COLO668 (cell line): ENCODE results near the gene LIPC.

Experiments
- DNase-seq: peaks from one replicate; lab custom pipeline; 2025; ENCODE audit not compliant: unreplicated experiment; lab: John Stamatoyannopoulos, UW

LIPC gene

DNA sequence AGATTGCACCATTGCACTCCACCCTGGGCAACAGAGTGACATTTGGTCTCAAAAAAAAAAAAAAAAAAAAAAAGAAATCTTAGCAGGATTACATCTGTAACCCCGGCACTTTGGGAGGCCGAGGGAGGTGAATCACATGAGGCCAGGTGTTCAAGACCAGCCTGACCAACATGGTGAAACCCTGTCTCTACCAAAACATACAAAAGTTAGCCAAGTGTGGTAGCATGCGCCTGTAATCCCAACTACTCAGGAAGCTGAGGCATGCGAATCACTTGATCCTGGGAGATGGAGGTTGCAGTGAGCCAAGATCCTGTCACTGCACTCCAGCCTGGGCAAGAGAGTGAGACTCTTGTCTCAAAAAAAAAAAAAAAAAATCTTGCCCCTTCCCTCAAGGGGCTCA, 40.4 kb downstream of the LIPC start:
- DNase-seq, result no peak

DNA sequence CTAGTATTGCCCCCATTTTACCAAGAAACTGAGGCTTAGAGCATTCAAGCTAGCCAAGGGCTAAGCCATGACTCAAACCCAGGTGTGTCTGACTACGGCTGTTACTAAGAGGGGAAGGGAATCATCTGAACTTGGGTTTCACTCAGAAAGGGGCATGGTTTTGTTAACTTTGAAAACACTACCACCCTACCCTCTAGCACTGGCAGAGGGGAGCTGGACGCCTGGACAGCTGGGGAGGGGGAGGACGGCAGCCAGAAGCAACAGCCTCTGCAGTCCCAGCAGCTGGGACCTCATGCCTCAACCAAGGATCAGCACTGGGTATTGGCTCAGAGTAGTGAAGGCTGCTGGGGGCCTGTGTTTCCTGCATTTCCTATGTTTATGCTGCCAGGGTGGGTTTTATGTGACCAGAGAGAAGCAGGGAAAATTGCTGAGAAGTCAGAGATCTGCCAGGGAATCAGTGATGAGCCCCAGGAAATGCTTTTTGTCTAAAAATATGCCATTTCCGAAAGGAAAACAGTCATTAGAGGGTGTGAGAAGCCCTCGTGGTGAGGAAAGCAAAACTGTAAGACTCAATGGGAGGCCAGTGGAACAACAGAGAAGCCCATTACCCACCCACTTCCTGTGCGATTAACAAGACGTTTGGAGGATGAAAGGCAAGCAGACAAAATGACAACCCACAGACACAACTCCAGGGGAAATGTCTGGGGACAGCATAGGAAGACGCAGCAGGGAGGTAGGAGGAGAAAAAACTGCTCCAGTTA, 41.2 kb downstream of the LIPC start:
- DNase-seq, result no peak

DNA sequence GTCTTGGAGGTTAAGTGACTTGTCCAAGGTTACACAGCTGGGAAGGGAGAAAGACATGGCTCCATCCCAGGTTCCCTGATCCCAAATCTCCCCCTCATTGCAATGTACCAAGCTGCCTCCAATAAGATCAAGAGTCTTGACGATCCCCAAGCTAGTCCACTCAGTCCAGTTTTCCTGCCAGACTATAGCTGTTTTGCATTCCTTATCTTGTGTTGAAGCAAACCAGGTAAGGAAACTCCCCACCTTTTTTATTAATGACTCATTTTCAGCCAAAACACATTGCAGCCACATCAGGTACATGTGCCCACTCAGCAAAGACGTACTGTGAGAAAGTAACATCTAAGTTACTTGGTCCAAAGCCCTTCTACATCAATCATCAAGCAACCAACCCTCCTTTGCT, 41.9 kb downstream of the LIPC start:
- no peak for DNase-seq

DNA sequence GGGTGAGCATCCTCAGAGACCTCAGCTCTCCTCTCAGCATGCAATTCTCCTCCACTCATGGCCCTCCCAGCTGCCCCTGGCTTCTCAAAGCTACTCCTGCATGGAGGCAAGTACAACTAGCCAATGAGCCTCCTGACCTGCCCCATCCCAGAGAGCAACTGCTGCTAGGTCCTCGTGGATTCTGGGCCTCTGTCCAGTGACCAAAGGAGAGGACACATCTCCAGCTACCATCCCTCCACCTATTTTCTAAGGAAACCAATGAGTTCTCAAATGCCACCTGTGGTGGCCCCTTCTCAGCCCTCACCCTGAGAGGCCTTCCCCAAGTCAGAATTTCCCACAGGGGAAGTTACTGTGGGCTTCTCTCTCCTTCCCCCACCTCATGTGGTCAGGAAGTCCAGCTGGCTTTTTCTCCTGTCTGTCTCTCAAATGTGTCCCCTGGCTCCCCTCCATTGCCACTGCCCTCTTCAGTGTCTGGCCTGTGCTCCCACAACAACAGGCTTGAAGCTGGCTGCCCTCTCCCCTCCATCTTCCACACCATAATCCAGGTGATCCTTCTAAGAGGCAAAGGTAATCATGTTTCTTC, 43.0 kb downstream of the LIPC start:
- no peak for DNase-seq

DNA sequence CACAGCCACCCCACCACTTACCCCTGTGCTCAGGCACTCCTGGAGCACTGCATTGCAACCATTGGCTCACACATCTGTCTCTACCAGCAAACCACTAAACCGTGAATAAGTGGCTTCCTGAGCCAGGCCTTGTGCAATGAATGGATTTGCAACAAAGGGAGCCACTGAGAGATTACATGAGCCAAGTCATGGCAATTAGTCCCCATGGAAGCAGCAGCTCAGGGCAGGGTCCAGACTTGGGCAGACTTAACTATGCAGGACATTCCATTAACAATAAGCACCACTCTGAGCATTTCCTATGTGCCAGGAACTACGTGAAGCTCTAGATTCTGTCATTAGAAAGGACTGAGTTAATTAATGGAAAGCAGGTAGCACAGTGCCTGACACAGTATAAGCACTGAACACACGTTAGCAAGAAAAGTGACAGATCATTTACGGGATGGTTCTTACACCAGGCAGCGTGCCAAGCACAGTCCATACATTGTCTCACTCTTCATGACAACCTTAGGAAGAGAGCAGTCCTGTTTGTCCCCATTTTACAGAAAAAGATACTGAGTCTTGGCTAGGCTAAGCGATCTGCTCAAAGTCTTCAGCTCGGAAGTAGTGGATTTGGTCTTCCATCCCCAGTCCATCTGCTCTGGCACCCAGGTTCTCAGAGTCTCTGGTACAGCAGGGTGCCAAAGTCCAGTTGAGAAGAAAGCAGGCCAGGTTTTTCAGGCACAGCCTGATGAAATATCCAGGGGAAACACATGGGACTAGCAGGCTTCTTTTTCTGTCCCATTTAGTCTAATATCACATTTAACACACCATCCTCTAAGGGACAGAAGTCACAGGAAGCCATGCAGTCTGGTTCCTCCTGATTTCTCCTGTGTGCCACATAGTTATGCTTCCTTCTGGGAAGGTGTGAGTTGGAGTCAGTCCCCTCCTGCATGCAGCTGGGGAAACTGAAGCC, 44.1 kb downstream of the LIPC start:
- DNase-seq, result peak; percentile 63

DNA sequence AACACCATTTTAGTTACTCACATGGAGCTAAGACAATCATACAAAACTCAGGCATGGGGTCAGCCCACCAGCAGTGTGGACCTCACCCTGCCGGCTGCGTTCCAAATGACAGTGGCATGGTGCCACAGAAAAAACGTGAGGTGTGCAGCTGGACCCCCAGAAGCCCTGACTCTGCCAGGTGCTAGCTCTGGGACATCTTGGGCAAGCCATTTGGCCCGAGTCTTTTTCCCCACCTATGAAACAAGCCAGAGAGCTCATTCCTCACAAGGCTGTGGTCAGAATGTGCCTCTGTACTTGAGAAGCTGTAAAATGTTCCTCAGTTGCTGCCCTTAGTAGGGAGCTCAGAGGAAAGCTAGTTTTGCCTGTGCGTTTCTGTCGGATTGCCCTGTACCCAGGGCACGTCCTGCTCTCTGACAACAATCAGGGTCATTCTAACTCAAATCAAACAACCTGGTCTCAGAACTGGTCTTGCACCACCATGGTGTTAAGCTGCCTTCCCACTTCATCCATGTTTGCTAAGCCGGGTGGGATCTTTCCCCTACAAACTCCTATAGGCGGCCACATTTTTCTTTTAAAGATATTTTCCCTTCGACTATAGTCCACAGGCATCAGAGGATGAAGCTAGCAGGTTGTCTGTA, 44.9 kb downstream of the LIPC start:
- no peak for DNase-seq

DNA sequence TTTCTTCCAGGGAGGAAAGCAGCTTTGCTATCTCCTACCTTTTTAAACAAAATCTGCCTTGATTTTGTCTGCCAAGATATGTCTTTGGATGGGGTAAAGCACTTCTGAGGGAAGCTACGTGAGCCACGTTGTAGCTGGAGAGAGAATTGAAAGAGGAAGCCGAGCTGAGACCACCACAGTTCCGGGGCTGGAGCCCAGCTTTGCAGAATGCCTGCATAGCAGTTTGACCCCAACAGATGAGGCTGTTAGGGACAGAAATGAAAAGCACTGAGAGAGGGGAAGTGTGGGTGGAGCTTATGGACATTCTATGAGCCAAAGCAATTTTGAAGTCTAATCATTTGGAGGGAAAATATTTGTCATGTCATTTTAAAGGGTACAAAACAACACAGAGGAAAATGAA, 45.4 kb downstream of the LIPC start:
- no peak for DNase-seq

DNA sequence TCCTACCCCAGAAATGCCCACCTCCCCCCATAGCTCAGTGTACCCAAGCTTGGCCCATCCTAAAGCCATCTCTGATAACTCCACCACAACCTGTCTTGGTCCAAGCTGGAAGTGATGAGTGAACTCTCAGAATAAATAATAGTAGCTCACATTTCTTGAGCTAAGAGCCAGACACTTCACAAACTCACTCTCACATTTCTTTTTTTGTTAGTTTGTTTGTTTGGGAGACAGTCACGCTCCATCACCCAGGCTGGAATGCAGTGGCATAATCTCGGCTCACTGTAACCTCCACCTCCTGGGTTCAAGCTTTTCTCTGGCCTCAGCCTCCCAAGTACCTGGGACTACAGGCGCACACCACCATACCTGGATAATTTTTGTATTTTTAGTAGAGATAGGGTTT, 46.2 kb downstream of the LIPC start:
- DNase-seq, result no peak

DNA sequence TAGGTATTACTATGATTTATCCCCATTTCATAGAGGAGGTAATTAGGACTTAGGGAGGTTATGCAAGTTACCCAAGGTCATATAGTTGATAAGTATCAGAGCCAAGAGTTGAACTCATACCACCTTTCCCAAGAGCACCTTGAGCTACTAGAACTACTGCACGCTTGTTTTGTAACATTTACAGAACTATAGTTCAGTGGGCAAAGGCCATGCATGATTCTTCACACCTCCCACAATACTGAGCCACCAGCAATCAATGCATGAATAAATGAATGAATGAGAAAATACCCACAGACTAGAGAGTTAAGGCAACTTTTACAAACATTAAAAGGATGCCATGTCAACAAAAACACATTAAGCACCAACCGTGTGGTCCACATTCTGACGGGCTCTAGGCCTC, 46.8 kb downstream of the LIPC start:
- no peak for DNase-seq

DNA sequence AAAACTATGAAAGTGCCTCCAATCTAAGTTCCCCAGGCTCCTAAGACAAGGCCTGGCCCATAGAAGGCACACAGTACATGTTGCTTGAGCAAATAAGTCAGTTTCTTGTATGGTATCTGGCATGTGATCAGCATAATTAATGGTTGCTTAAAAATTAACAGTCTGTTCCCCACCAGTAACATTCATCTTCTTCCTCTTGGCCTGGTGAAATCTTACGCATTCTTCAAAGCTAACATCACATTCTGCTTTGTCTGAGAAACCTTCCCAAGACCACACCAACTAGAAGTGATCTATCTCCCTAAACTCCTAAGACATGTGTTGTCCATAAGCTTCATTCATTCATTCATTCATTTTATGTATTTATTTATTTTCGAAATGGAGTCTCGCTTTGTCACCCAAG, 48.1 kb downstream of the LIPC start:
- DNase-seq, result no peak

DNA sequence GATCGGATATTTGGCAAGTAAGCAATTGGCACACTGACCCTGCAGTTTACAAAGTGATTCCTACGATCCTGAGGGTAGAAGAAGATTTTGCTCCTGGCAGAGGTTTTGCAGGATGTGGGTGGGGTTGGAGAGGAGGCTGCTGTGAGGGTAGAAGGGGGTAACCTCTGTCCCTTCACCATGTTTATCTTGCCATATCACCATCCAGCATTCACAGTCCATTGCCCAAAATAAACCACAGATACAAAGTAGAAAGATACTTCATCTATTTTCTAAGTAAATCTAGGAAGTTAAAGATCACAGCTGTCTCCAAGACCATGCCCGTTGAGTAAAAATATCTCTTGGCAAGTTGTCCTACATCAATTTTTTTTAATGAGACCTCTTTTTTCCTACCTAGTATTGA, 51.6 kb downstream of the LIPC start:
- no peak for DNase-seq

DNA sequence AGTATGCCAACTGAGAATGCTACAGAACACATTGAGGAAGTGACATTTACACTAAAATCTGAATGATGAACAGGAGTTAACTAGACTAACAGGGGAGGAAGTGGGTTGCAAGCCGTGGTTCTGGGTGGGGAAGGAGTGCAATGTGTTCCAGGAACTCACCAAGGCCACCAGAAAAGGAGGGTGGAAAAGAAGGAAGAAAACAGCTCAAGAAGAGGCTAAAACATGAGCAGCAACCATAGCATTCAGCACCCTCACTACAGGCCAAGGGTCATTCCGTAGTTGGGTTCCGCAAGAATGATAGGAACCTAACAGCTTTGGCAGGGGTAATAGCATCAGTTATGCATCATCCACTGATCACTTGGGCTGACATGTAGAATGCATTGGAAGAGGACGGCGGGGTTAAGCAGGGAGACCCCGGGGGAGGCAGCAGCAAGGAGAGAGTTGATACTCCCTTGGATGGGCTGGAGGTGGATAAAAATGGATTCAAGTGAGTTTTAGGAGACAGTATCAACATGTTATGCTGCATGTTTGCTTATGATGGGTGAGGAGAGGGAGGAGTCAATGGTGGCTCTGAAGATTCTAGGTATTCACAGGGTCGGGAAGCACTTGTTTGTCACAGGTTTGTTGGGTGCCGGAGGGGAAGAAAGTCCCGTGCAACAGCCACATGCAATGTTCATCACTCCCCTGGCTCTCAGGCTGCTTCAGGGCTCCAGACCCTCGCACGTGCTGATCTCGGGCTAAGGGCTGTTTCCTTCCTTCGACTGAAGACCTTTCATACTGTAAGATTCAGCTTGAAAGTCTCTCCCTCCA, 53.2 kb downstream of the LIPC start:
- no peak for DNase-seq

DNA sequence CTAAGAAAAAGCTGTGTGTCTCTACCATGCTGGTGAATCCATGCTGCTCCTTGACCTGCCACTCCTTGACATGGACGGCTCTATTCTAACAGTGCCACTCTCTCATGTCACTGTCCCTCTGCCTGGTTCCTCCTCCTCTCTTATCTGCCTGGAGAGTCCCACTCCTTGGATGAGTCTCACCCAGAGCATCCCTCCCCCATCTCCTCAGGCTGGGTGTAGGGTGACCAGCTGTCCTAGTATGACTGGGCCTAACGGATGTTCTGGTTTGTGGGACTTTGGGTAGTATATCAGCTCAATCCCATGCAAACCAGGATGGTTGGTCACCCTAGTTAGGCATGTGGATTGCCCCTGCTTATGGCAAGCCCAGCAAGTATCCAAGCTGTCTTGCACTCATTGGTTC, 54.3 kb downstream of the LIPC start:
- no peak for DNase-seq

DNA sequence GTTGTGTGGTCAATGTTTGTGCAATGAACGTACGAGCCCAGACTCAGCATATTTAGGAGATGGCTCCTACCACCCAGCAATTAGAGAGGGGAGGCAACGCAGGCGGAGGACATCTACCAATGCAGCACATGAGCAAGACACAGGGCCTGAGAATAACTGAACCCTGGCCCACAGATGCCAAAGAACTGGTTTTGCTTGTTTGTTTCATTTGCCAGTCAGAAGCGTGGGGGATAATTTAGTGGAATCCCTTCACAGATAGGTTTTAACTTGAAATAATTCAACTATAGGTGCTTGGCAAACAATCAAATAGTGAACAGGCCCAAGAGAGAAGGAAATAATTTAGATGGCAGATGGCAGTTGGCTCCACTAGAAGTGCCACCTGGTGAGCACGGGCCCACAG, 54.8 kb downstream of the LIPC start:
- DNase-seq, result no peak

DNA sequence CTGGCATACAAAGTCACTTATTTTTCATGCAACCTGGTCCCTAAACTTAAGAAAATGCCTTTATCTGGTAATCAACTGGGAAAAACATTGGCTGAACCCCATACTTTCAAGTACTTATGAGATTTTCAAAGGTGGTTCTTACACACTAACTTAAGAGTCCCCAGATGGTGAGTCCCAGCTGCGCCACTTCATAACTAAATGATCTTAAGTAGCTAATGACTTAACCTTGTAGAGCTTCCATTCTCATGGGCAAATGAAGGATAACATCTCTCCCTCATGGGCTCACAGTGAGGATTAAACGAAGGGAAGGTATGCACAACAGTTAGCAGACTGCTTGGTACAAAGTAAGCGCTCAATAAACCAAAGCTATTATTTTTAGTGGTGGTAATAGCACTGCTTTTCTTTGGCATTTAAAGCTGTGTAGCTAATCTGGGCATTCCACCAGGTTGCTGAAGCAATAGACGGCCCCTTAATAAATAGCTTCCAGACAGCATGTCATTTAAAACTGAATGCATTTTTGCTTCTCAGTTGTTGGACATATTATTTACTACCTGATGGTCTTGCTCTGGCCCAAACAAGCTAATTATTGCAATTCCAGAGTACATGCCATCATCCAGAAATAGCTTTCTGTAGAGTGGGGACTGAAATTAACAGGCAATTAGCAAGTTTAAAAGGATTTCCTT, 55.4 kb downstream of the LIPC start:
- DNase-seq, result no peak

DNA sequence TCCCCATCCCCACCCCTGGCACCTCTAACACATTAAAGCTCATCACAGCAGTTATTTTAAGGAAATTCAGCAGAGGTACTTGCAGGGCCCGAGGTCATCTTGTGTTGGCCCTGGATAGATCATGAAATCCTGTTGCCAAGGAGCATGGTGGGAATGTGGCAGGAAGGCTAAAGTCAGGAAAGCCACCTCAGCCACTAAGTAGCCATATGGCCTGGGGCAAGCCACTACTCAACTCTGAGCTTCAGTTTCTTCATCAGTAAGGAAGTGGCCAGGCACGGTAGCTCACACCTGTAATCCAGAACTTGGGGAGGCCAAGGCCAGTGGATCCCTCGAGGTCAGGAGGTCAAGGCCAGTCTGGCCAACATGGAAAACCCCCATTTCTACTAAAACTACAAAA, 55.9 kb downstream of the LIPC start:
- no peak for DNase-seq

DNA sequence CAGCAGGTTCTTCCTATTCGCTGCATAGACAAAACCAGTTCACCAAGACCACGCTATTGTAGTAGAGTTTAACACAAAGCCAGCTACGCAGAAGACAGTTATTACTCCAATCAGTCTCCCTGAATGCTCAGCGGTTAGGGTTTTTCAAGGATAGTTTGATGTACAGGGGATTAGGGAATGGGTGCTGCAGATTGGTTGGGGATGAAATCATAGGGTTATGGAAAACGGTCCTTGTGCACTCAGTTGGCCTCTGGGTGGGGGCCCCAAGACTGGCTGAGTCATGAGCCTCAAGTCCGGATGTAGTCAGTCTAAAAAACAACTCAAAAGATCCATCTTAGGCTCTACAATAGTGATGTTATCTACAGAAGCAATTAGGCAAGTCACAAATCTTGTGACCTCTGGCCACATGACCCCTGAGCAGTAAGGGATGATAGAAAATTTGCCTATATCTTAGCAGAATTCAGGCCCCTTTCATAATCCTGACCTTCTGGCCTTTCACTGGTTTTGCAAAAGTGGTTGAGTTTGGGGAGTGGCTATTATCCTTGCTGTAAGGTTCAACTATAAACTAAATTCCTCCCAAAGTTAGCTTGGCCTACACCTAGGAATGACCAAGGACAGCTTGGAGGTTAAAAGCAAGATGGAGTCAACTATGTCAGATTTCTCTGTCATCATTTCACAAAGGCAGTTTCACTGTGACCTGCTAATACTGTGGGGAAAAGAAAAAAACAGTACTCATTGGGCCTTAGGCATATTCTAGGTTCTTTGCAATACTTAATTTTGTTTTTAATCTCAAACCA, 57.7 kb downstream of the LIPC start:
- no peak for DNase-seq

DNA sequence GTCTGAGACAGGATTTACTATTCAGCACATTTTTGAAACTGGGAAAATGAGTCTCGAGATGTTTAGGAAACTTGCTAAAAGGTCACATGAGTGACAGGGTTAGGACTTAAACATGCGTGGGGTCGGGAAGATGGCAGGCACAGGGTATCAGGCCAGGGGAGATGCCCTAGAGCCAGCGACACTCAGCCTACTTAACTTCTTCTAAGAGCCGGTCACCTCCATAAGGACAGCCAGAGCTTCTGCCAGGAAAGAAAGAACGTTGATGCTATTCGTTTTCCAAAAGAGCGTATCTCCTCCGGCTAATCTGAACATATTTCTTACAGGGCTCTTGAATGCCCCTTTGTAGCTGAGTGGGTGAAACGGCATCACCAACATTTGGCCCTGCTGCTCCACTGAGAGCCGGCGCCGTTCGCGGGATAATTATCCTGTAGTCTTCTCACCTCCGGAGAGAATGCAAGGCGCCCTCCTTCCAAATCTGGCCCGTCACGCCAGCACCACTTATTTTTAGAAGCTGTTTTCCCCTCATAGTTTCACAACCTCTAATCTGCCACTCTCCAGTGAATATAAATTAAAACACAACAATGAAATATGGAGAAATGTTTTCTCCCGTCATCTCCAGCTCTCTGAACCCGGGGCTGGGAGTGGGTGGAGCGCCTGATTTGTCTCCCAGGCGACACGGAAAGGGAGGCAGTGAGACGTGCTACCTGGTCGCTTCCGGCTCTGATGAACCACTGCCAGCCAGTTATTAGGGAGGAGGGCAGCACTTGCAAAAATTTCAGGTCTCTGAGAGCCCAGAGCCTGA, 58.5 kb downstream of the LIPC start:
- DNase-seq, result no peak
